ENCODE results near the gene XXYLT1. TPM values are rescaled to one million over a fixed set of nuclear protein-coding genes. Genes with fewer than 3 reads are reported as not detected.

XXYLT1 gene
- total and polyA plus RNA-seq, 9 of the 15 experiments (the other 6 are each of a cell fraction or from before 2014, with no cell fraction given): 1.9 to 18.9 (median 15.0) TPM

DNA sequence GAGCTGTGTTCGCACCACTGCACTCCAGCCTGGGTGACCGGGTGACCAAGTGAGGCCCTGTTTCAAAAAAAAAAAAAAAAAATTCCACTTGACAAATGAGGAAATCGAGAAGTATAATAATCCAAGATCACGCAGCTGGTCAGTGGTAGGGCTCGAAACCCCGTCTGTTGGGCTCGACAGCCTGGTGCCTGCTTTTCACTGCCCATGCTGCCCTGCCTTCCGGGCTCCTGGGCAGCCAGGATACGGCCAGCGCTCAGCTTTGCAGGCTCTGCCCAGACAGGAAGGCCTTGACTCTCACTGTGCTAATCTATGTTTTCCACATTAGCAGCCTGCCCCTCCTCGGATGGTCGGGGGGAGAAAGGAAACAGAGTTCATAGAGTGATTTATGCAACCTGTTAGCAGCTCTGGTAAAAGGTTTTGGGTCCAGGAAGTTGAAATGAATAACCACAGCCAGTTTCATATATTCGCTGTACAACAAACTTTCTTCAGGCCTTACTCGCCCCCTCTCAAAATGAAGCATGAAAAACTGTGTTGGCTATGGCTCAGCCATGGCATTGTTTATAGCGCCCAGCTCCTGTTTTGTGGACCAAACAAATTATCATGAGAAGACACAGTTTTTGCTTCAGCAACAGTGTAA lies 108.8 kb downstream of the XXYLT1 start (continued):
- TF ChIP-seq RBBP5 (IDR thresholded peaks at IDR 0.05; ENCODE audit: borderline replicate concordance, insufficient read depth, low read length, poor library complexity, severe bottlenecking) (no peak), ASH1L (IDR thresholded peaks at IDR 0.05; ENCODE audit: borderline replicate concordance, low read depth, partially characterized antibody) (no peak), ETV6 (IDR thresholded peaks at IDR 0.05; ENCODE audit: borderline replicate concordance in 1 of 2, low read depth in 2 of 2, low read length in 1 of 2) (peak in 1 of 2 experiments; percentile 64; a peak in 1 of 4 replicates), ETV6 (CRISPR knock-in tag; IDR thresholded peaks at IDR 0.05; ENCODE audit: borderline replicate concordance) (no peak), STAT5A (IDR thresholded peaks at IDR 0.05; ENCODE audit: borderline replicate concordance, low read length) (peak; percentile 50; the same call in 1 of the 2 replicates), CXXC5 (CRISPR knock-in tag; IDR thresholded peaks at IDR 0.05) (peak; percentile 77), ETV5 (CRISPR knock-in tag; IDR thresholded peaks at IDR 0.05; ENCODE audit: low read depth) (peak; percentile 86; the same call in 1 of the 2 replicates), RAD21 (CRISPR knock-in tag; conservative IDR thresholded peaks at IDR 0.05 in 1 of 2, IDR thresholded peaks at IDR 0.05 in 1 of 2) (peak in 1 of 2 experiments; percentile 31; a peak in 3 of 4 replicates), KHSRP (IDR thresholded peaks at IDR 0.05) (no peak), XRCC4 (IDR thresholded peaks at IDR 0.05; ENCODE audit: extremely low read depth, insufficient read depth, insufficient read length) (no peak), SP1 (CRISPR knock-in tag; IDR thresholded peaks at IDR 0.05) (no peak)
- TF ChIP-seq, protein P1, sequence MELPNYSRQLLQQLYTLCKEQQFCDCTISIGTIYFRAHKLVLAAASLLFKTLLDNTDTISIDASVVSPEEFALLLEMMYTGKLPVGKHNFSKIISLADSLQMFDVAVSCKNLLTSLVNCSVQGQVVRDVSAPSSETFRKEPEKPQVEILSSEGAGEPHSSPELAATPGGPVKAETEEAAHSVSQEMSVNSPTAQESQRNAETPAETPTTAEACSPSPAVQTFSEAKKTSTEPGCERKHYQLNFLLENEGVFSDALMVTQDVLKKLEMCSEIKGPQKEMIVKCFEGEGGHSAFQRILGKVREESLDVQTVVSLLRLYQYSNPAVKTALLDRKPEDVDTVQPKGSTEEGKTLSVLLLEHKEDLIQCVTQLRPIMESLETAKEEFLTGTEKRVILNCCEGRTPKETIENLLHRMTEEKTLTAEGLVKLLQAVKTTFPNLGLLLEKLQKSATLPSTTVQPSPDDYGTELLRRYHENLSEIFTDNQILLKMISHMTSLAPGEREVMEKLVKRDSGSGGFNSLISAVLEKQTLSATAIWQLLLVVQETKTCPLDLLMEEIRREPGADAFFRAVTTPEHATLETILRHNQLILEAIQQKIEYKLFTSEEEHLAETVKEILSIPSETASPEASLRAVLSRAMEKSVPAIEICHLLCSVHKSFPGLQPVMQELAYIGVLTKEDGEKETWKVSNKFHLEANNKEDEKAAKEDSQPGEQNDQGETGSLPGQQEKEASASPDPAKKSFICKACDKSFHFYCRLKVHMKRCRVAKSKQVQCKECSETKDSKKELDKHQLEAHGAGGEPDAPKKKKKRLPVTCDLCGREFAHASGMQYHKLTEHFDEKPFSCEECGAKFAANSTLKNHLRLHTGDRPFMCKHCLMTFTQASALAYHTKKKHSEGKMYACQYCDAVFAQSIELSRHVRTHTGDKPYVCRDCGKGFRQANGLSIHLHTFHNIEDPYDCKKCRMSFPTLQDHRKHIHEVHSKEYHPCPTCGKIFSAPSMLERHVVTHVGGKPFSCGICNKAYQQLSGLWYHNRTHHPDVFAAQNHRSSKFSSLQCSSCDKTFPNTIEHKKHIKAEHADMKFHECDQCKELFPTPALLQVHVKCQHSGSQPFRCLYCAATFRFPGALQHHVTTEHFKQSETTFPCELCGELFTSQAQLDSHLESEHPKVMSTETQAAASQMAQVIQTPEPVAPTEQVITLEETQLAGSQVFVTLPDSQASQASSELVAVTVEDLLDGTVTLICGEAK (IDR thresholded peaks at IDR 0.05): no peak
- TF ChIP-seq, protein P1 (CRISPR knock-in tag; IDR thresholded peaks at IDR 0.05): no peak
- TF ChIP-seq, protein P2, sequence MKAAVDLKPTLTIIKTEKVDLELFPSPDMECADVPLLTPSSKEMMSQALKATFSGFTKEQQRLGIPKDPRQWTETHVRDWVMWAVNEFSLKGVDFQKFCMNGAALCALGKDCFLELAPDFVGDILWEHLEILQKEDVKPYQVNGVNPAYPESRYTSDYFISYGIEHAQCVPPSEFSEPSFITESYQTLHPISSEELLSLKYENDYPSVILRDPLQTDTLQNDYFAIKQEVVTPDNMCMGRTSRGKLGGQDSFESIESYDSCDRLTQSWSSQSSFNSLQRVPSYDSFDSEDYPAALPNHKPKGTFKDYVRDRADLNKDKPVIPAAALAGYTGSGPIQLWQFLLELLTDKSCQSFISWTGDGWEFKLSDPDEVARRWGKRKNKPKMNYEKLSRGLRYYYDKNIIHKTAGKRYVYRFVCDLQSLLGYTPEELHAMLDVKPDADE (conservative IDR thresholded peaks at IDR 0.05; ENCODE audit: control insufficient read depth, low read depth, low read length): no peak
- TF ChIP-seq, protein P3, sequence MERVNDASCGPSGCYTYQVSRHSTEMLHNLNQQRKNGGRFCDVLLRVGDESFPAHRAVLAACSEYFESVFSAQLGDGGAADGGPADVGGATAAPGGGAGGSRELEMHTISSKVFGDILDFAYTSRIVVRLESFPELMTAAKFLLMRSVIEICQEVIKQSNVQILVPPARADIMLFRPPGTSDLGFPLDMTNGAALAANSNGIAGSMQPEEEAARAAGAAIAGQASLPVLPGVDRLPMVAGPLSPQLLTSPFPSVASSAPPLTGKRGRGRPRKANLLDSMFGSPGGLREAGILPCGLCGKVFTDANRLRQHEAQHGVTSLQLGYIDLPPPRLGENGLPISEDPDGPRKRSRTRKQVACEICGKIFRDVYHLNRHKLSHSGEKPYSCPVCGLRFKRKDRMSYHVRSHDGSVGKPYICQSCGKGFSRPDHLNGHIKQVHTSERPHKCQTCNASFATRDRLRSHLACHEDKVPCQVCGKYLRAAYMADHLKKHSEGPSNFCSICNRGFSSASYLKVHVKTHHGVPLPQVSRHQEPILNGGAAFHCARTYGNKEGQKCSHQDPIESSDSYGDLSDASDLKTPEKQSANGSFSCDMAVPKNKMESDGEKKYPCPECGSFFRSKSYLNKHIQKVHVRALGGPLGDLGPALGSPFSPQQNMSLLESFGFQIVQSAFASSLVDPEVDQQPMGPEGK (CRISPR knock-in tag; IDR thresholded peaks at IDR 0.05; ENCODE audit: borderline replicate concordance): no peak

Data from K562 (cell line).